IMR-90 (cell line): ENCODE measurements around the gene ANKMY1. TPM values are rescaled to one million over a fixed set of nuclear protein-coding genes. Genes with fewer than 3 reads are reported as not detected.

Experiments used
- ATAC-seq: fragments of 200-7000 bp; cut with Tn5 transposase; 2 replicates; pipeline ENCODE4 v1.9.1; 2020; ENCODE audit warnings: low read depth, mild to moderate bottlenecking, moderate library complexity
- BruUV-seq: library from RNA; stranded (reverse); fragments of 400-500 nt; replicated peaks from 2 replicates; lab custom pipeline; 2021; lab: Mats Ljungman, UMichigan
- CTCF ChIA-PET: fragments of 300-600 bp; formaldehyde crosslinking; extraction: SDS; loops from one replicate; lab custom pipeline; 2021; ENCODE audit warnings: antibody characterized with exemption; lab: Yijun Ruan, JAX
- POLR2A ChIA-PET: fragments of 300-600 bp; sonication (Branson Sonifier 250); formaldehyde crosslinking; loops from one replicate; lab custom pipeline; 2022; ENCODE audit warnings: antibody characterized with exemption; ENCODE audit not compliant: unreplicated experiment; lab: Charles Lee
- DNase-seq: peaks from one replicate; pipeline ENCODE4 v3.0.0; 2013
- H2AFZ ChIP-seq: replicated peaks from 2 replicates; pipeline ENCODE3; 2013; ENCODE audit warnings: low read length, mild to moderate bottlenecking; ENCODE audit not compliant: poor library complexity
- H2AK5ac ChIP-seq: 2 replicates; pipeline ENCODE4 v1.6.1; 2013; ENCODE audit warnings: low read depth, low read length, inconsistent platforms
- H2AK9ac ChIP-seq: replicated peaks from 2 replicates; pipeline ENCODE3; 2013; ENCODE audit warnings: mild to moderate bottlenecking, low read depth, low read length, moderate library complexity; ENCODE audit not compliant: poor library complexity
- H2BK120ac ChIP-seq: 2 replicates; pipeline ENCODE4 v1.6.1; 2013; ENCODE audit warnings: low read depth, low read length, inconsistent platforms
- H2BK15ac ChIP-seq: 3 replicates; pipeline ENCODE4 v1.6.1; 2013; ENCODE audit warnings: low read depth, low read length, inconsistent platforms
- H2BK20ac ChIP-seq: 2 replicates; pipeline ENCODE4 v1.6.1; 2013; ENCODE audit warnings: low read depth, mild to moderate bottlenecking, inconsistent platforms, low read length, moderate library complexity
- H2BK5ac ChIP-seq: 2 replicates; pipeline ENCODE4 v1.6.1; 2013; ENCODE audit warnings: mild to moderate bottlenecking, low read depth, low read length, inconsistent platforms; ENCODE audit not compliant: poor library complexity, severe bottlenecking
- H3K14ac ChIP-seq: replicated peaks from 2 replicates; pipeline ENCODE4 v1.6.1; 2013; ENCODE audit warnings: low read depth, low read length, inconsistent platforms
- H3K18ac ChIP-seq: 2 replicates; pipeline ENCODE4 v1.6.1; 2013; ENCODE audit warnings: low read depth, low read length, control low read depth
- H3K23ac ChIP-seq: 2 replicates; pipeline ENCODE4 v1.6.1; 2013; ENCODE audit warnings: low read depth, low read length, inconsistent platforms
- H3K27ac ChIP-seq: 2 replicates; pipeline ENCODE4 v1.5.1; 2013; ENCODE audit warnings: mild to moderate bottlenecking, control low read depth, low read length; ENCODE audit not compliant: insufficient read depth
- H3K27me3 ChIP-seq: 2 replicates; pipeline ENCODE4 v1.6.1; 2013; ENCODE audit warnings: low read length; ENCODE audit not compliant: control insufficient read depth, insufficient read depth
- H3K36me3 ChIP-seq: 2 replicates; pipeline ENCODE4 v1.6.1; 2013; ENCODE audit warnings: low read length, mixed read lengths; ENCODE audit not compliant: control insufficient read depth, insufficient read depth
- H3K4ac ChIP-seq: 2 replicates; pipeline ENCODE4 v1.6.1; 2013; ENCODE audit warnings: low read depth, low read length, inconsistent platforms
- H3K4me1 ChIP-seq: 2 replicates; pipeline ENCODE4 v1.6.1; 2013; ENCODE audit warnings: low read length, mixed read lengths; ENCODE audit not compliant: control insufficient read depth, insufficient read depth
- H3K4me2 ChIP-seq: 2 replicates; pipeline ENCODE4 v1.6.1; 2013; ENCODE audit warnings: low read depth, mild to moderate bottlenecking, control low read depth, low read length, moderate library complexity
- H3K4me3 ChIP-seq: 2 replicates; pipeline ENCODE4 v1.5.1; 2013; ENCODE audit warnings: low read depth, mild to moderate bottlenecking, control low read depth, low read length, moderate library complexity; ENCODE audit not compliant: insufficient read depth
- H3K56ac ChIP-seq: 2 replicates; pipeline ENCODE4 v1.6.1; 2013; ENCODE audit warnings: low read length, inconsistent platforms; ENCODE audit not compliant: insufficient read depth; ENCODE audit errors: extremely low read depth
- H3K79me1 ChIP-seq, 2 experiments: 2 replicates each; pipeline ENCODE4 v1.6.1; 2013; ENCODE audit warnings: low read length in 2 of 2, inconsistent platforms in 1 of 2, low read depth in 1 of 2
- H3K9ac ChIP-seq: 2 replicates; pipeline ENCODE4 v1.6.1; 2013; ENCODE audit warnings: low read depth, low read length, control low read depth
- H3K9me1 ChIP-seq: 2 replicates; pipeline ENCODE4 v1.6.1; 2013; ENCODE audit warnings: low read length, inconsistent platforms; ENCODE audit not compliant: insufficient read depth
- H3K9me3 ChIP-seq: 2 replicates; pipeline ENCODE4 v1.6.1; 2013; ENCODE audit warnings: low read length; ENCODE audit not compliant: control insufficient read depth, insufficient read depth
- H4K20me1 ChIP-seq: 2 replicates; pipeline ENCODE4 v1.6.1; 2013; ENCODE audit warnings: low read length, inconsistent platforms; ENCODE audit not compliant: insufficient read depth
- H4K5ac ChIP-seq: 2 replicates; pipeline ENCODE4 v1.6.1; 2013; ENCODE audit warnings: mild to moderate bottlenecking, low read depth, low read length, control low read depth
- H4K8ac ChIP-seq, 2 experiments: 2 replicates each; pipeline ENCODE4 v1.6.1; 2013; ENCODE audit warnings: low read depth in 2 of 2, low read length in 2 of 2, control low read depth in 1 of 2, inconsistent platforms in 1 of 2
- H4K91ac ChIP-seq: 2 replicates; pipeline ENCODE4 v1.6.1; 2013; ENCODE audit warnings: low read depth, low read length, inconsistent platforms; ENCODE audit not compliant: insufficient read depth
- CHD1 ChIP-seq: IDR thresholded peaks from 2 replicates; pipeline ENCODE4 v1.6.1; 2012; ENCODE audit warnings: low read depth, low read length, improper control_type of control experiment
- FOS ChIP-seq: fragments of 150-350 bp; IDR thresholded peaks from 2 replicates; pipeline ENCODE4 v1.6.1; 2016; ENCODE audit warnings: low read depth, low read length
- MXI1 ChIP-seq: IDR thresholded peaks from 2 replicates; pipeline ENCODE4 v1.6.1; 2012; ENCODE audit warnings: low read depth, mild to moderate bottlenecking, low read length, moderate library complexity, borderline replicate concordance
- NFE2L2 ChIP-seq: fragments of 150-350 bp; IDR thresholded peaks from 2 replicates; pipeline ENCODE4 v1.6.1; 2016; ENCODE audit warnings: low read depth, mild to moderate bottlenecking, low read length
- RAD21 ChIP-seq: IDR thresholded peaks from 2 replicates; pipeline ENCODE4 v1.6.1; 2012; ENCODE audit warnings: low read length, improper control_type of control experiment
- RCOR1 ChIP-seq: IDR thresholded peaks from 2 replicates; pipeline ENCODE4 v1.6.1; 2012; ENCODE audit warnings: mild to moderate bottlenecking, low read length, improper control_type of control experiment; ENCODE audit not compliant: insufficient replicate concordance
- RFX5 ChIP-seq: IDR thresholded peaks from 2 replicates; pipeline ENCODE4 v1.8.0; 2012; ENCODE audit warnings: low read depth, mild to moderate bottlenecking, low read length, moderate library complexity
- SMC3 ChIP-seq: fragments of 150-350 bp; IDR thresholded peaks from 2 replicates; pipeline ENCODE4 v1.6.1; 2016; ENCODE audit warnings: low read depth, mild to moderate bottlenecking, antibody characterized with exemption, low read length, moderate library complexity
- USF2 ChIP-seq: fragments of 150-350 bp; IDR thresholded peaks from 2 replicates; pipeline ENCODE4 v1.6.1; 2017; ENCODE audit warnings: mild to moderate bottlenecking, antibody characterized with exemption, low read length, low read depth
- WGBS, 2 experiments: methylation state at CpG; one replicate each; pipeline versions ENCODE4 v1.1.5 to v1.1.7; 2013; ENCODE audit warnings: missing lambda C conversion rate in 2 of 2; ENCODE audit not compliant: insufficient read length in 1 of 2; ENCODE audit errors: extremely low coverage in 2 of 2; 5-methylcytosine and 5-hydroxymethylcytosine counted together
- dilution Hi-C: fragments of 300-500 bp; cut with HindIII; formaldehyde crosslinking; loops from one replicate; pipeline ENCODE4 v1.14.3; 2018; ENCODE audit warnings: low sequenced_read_pairs; ENCODE audit not compliant: unreplicated experiment
- in situ Hi-C: fragments of 300-500 bp; cut with MboI; formaldehyde crosslinking; loops from 3 replicates; pipeline ENCODE4 v1.14.3; 2019; ENCODE audit warnings: low sequenced_read_pairs, inconsistent platforms, mixed read lengths
- intact Hi-C: fragments of 100-400 bp; cut with micrococcal nuclease; formaldehyde crosslinking; loops from 2 replicates; pipeline ENCODE4 v1.10.0; 2022
- polyA plus RNA-seq, 3 experiments: library from polyadenylated mRNA; depleted of rRNA; stranded (reverse); fragments of >200 nt; gene quantifications; 2 replicates each; pipeline ENCODE4 v1.2.3, GENCODE V29; 2012; ENCODE audit warnings: low replicate concordance in 1 of 3
- total RNA-seq: library from RNA; depleted of rRNA; stranded (reverse); fragments of >200 nt; gene quantifications from 2 replicates; pipeline ENCODE4 v1.2.3, GENCODE V29; 2012
- TF ChIP-seq, protein P1 (sequence below): fragments of 150-350 bp; IDR thresholded peaks from 2 replicates; pipeline ENCODE4 v1.6.1; 2016; ENCODE audit warnings: low read depth, mild to moderate bottlenecking, low read length, moderate library complexity, borderline replicate concordance

Gene ANKMY1
- total and polyA plus RNA-seq, 2 of the 4 experiments (the other 2 are of a cell fraction): 2.9 to 5.5 TPM

GRCh38 chr2:240589375-240589774, 31.6 kb upstream of the ANKMY1 start:
- TF ChIP-seq FOS (no peak), USF2 (no peak), RFX5 (no peak), RAD21 (no peak), SMC3 (no peak), MXI1 (no peak), CHD1 (no peak), NFE2L2 (no peak), RCOR1 (no peak)
- TF ChIP-seq, protein P1, sequence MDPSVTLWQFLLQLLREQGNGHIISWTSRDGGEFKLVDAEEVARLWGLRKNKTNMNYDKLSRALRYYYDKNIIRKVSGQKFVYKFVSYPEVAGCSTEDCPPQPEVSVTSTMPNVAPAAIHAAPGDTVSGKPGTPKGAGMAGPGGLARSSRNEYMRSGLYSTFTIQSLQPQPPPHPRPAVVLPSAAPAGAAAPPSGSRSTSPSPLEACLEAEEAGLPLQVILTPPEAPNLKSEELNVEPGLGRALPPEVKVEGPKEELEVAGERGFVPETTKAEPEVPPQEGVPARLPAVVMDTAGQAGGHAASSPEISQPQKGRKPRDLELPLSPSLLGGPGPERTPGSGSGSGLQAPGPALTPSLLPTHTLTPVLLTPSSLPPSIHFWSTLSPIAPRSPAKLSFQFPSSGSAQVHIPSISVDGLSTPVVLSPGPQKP: no peak
- Histone ChIP-seq H3K9me1 (peaks cover 19% of the 10 kb centered on the region; the same call in 1 of the 2 replicates), H3K9ac (no peak overlapping the region), H2AK9ac (no peak overlapping the region), H2BK120ac (no peak overlapping the region), H4K91ac (no peak overlapping the region), H4K20me1 (peaks cover 10% of the 10 kb centered on the region), H3K27me3 (no peaks in the 10 kb centered on the region), H2AK5ac (no peak overlapping the region), H2BK5ac (no peak overlapping the region), H3K4me1 (peaks cover 15% of the 10 kb centered on the region), H3K9me3 (no peaks in the 10 kb centered on the region), H3K27ac (no peak overlapping the region), H2BK15ac (no peak overlapping the region), H3K4ac (no peak overlapping the region), H3K79me1 (peaks cover 24 to 65% of the 10 kb centered on the region in 2 experiments), H3K4me3 (no peak overlapping the region), H4K5ac (no peak overlapping the region), H3K18ac (no peak overlapping the region), H3K14ac (no peak overlapping the region), H3K36me3 (peaks cover 23% of the 10 kb centered on the region), H3K56ac (no peak overlapping the region), H3K23ac (no peak overlapping the region), H4K8ac (no peak overlapping the region), H2BK20ac (no peak overlapping the region), H2AFZ (no peak overlapping the region), H3K4me2 (no peak overlapping the region)
- dilution Hi-C loops: no loop called here
- POLR2A ChIA-PET: interaction anchor here (0.6 kb wide), 1 partner anchor 60 kb away, joined by 3 read pairs; no protein-coding TSS in a partner anchor
- intact Hi-C loops: no loop called here
- CTCF ChIA-PET: no interaction called here
- WGBS, 2 experiments: 86% methylated on average over 7 of the region's 14 CpGs; no CpG with 5 or more reads in 1 of the 2 experiments
- in situ Hi-C loops: no loop called here
- DNase-seq (no peak), ATAC-seq (no peak)
- no TSS peak for BruUV-seq
